Activated CD4-positive, alpha-beta T cell treated with anti-CD3 and anti-CD28 coated beads, Interleukin-2, amount 50 U/mL, for 4 hours (primary cell): ENCODE data around the gene FAM53B.
A peak's percentile ranks its signal among the peaks of the same experiment; 100 is the strongest.

Experiments
- DNase-seq, 2 experiments: peaks; one replicate each; pipeline ENCODE4 v3.0.0-alpha.2; 2020

Gene FAM53B

GRCh38 chr10:124741922-124742412 lies 2.2 kb downstream of the FAM53B start:
- DNase-seq, result peak in 1 of 2 experiments; percentile 49

GRCh38 chr10:124741281-124741921 lies 2.8 kb downstream of the FAM53B start:
- peak; percentile 70 to 74 for DNase-seq

GRCh38 chr10:124740369-124741280 lies 3.6 kb downstream of the FAM53B start:
- no peak for DNase-seq

GRCh38 chr10:124739986-124740368 lies 4.2 kb downstream of the FAM53B start:
- no peak for DNase-seq

GRCh38 chr10:124739119-124739921 lies 4.9 kb downstream of the FAM53B start:
- DNase-seq, result no peak

GRCh38 chr10:124738441-124738840 lies 5.7 kb downstream of the FAM53B start:
- no peak for DNase-seq

- no peak for DNase-seq
These were observed 6.5 kb downstream of the FAM53B start for GRCh38 chr10:124737708-124738107.

- DNase-seq, result no peak
These were observed 7.0 kb downstream of the FAM53B start for GRCh38 chr10:124737221-124737620.

GRCh38 chr10:124736491-124737136 lies 7.6 kb downstream of the FAM53B start:
- no peak for DNase-seq

GRCh38 chr10:124735491-124736286 lies 8.5 kb downstream of the FAM53B start:
- no peak for DNase-seq

- DNase-seq, result no peak
These were observed 9.6 kb downstream of the FAM53B start for GRCh38 chr10:124734311-124735166.

- DNase-seq, result no peak
These were observed 10.5 kb downstream of the FAM53B start for GRCh38 chr10:124733571-124734245.

GRCh38 chr10:124732931-124733570 lies 11.1 kb downstream of the FAM53B start:
- DNase-seq, result peak; percentile 54 to 57

GRCh38 chr10:124731551-124731950 lies 12.6 kb downstream of the FAM53B start:
- DNase-seq, result no peak

- DNase-seq, result no peak
These were observed 13.4 kb downstream of the FAM53B start for GRCh38 chr10:124730790-124731189.

GRCh38 chr10:124728830-124729661 lies 15.1 kb downstream of the FAM53B start:
- DNase-seq, result no peak

- no peak for DNase-seq
These were observed 15.9 kb downstream of the FAM53B start for GRCh38 chr10:124728071-124728829.
